NCI-H187 treated with DMSO at 0.1 percent for 48 hours (cell line): ENCODE data around the gene OR4B1.
"Not testable (repeated sequence)": the region's sequence is repeated elsewhere in the genome, so short reads cannot be mapped to it uniquely, and the experiment has no call there.

Experiments used
- DNase-seq: peaks from one replicate; lab custom pipeline; 2025; lab: John Stamatoyannopoulos, UW

Gene OR4B1, protein sequence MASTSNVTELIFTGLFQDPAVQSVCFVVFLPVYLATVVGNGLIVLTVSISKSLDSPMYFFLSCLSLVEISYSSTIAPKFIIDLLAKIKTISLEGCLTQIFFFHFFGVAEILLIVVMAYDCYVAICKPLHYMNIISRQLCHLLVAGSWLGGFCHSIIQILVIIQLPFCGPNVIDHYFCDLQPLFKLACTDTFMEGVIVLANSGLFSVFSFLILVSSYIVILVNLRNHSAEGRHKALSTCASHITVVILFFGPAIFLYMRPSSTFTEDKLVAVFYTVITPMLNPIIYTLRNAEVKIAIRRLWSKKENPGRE

DNA sequence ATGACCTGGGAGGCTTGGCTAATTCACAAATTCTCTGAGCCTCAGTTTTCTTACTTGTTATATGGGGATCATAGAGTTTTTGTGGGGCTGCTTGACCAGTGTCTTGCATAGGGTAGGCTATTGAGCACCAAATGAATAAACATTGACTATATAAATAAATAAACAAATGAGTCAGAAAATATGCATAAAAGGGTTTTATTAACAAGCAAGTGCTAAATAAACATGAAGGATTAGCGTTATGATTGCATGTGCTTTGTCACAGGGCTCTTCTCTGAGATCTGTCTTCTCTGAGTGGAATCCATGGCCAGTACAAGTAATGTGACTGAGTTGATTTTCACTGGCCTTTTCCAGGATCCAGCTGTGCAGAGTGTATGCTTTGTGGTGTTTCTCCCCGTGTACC, at the start of gene OR4B1:
Gene OR4B1 (plus strand): TSS at position 301 of the 400 bp plus-strand sequence. CDS start 0 bp downstream, at position 301.
- DNase-seq = no peak

DNA sequence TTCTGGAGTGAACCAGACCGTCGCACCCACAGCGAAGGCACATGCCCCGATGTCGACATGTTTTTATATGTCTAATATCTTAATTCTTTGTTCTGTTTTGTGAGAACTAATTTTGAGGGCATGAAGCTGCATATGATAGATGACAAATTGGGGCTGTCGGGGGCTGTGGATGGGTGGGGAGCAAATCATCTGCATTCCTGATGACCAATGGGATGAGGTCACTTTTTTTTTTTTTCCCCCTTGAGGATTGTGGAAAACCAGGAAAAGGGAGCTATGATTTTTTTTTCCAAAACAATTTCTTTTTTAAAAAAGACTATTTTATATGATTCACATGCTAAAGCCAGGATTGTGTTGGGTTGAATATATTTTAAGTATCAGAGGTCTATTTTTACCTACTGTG, 49.2 kb upstream of the OR4B1 start:
- DNase-seq = no peak

DNA sequence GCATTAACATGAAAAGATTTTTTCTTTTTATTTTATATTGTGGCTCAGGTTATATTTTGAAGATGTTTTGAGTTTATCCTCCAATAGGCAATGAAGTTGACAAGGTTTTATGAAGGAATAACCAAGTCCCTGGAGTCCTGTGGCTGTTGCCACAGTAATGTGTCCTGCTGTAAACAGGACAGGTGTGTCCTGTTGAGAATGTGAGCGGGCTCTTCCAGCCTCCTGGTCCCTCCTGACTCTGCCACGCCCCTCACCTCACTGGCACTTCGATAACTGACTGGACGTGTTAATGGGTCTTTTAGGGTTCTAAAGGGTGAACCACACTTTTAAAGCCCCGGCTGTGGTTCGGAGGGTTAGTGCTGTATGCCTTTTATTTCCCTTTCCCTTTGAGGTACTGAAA, 47.8 kb upstream of the OR4B1 start:
- no peak for DNase-seq

DNA sequence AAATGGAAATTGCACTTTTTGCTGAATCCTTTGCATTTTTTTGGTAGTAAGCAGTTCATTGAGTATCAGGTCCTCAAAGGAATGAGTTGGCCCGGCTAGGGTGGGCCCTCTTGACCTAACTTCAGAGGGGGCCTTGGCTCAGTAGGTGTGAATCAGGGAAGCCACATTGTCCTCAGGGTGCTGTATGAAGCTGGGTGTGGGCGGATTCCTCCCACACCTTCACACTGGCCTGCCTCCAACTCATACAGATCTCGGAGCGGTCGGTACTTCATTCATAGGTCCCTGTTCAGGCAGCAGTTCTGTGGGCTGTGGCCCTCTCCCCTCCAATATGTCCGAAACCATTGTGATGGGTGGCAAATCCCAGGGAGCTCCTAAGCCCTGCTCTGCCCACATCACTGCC, 47.4 kb upstream of the OR4B1 start:
- DNase-seq = no peak

DNA sequence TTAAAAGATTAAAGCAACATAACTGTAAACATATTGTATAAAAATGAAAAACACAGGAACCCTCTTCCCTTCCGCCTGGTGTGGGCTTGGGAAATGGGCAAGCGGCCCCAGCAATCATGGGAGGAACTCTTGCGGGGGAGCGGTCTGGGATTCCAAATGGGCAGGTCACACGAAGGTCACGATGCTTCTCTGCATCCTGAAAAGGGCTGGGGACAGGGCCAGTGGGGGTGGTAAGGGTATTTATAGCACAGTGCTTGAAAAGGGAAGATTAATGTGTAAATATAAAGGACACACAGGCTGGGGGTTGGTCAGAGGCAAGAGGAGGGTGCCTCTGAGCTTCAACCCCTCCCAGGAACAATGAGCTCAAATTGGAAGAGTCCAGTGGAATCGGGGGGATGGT, 46.9 kb upstream of the OR4B1 start:
- DNase-seq = no peak

DNA sequence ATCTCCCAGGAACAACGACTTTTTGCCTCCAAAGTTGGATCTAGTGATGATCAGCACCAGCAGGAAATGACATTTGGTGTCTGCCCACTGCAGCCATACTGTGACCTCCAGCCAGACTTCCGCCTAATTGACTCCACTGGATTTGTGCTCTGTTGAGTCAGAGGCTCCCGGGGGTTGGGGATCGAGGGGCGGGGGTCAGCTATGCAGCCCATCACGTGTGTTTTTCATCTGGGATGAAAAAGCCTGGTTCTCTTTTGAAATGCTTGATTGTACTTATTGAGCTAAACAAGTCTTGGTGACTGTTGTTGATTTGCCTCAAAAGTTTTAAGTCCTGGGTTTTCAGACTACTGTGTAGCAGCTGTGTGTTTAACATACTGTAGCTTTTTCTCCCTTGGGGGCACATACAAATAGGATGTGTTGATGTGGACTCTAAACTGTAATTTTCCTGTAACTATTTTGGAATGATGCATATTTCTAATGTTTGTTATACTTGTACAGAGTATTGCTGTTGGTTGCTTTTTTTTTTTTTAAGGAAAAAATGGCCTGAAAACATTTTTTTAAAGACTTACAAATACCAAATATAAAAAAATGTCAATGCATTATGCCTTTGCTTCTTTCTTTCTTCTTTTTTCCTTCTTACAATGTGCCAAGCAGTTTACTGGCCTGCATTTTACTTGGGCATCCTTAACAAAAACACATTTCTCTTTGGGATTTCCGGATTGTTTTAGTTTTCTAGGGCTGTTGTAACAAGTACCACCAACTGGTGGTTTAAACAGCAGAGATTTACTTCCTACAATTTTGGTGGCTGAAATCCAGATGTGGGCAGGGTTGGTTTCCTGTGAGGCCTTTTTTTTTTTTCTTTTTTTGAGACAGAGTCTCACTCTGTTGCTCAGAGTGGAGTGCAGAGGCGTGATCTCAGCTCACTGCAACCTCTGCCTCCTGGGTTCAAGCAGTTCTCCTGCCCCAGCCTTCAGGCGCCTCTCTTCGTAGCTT, 46.1 kb upstream of the OR4B1 start:
- DNase-seq = no peak

DNA sequence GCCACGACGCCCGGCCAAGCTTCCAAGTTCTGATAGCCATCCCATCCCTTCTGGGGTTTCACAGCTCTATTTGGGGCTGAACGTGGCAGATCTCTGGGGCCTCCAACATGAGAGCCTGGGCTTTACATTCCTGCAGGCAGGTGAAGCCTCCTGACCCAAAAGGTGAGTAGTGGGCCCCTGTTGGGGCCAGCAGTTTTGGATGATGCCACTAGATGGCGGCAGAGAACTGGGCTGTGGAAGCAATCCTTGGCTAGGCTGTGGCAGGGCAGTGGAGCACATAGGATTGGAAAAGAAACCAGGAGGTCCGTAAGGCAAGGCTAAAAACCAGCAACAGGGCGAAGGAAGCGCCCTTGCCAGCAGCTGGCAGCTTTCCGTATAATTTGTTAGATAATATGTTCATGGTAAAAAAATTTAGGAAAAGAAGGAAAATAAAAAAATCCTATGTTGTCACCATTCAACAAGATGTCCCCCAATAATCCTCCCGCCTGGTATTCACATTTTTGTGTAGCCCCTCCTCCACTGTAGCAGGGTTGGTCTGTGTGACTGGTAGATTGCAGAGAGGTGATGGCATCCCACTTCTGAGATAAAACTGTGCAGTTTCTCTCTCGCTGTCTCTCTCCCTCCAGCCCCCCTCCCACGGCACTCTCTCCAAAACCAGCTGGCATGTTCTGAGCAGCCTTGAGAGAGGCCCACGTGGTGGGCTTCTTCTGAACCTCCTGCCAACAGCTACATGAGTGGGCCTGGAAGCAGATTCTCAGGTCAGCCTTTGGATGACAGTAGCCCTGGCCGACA, 43.6 kb upstream of the OR4B1 start:
- no peak for DNase-seq

DNA sequence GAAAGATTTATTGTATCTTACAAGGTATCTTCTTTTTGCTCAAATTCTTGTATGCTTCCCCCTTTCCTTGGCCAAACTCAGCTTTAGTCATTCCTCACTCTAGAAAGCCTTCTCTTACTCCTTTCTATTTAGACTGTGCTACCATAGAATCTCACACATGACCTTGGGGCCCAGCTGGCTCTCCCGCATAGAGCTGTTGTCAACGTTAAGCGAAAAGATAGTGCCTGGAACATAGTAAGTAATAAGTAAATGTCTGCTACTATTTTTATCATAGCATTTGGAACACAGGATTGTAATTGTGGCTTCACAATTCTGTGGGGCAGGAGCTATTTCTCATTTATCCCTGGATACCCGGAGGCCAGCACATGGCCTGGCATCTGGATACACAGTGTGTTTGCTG, 38.9 kb upstream of the OR4B1 start:
- DNase-seq = no peak

DNA sequence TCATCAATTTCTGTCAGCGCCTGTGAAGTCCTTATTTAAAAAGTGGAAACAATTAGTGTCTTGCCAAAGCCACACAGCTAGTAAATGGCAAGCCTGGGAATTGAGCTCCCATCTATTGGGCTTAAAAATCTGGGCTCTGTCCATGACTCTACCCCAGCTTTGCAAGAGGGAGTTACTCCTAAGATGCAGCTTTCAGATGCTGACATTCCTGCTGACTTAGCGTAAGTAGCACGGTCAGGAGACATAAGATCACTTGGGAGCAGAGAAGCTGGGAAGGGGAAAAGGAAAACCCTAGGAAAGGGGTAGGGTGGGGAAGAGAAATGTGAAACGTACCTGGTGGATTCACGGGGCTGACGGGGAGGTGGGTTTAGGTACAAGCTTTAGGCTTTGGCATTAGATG, 36.0 kb upstream of the OR4B1 start:
- DNase-seq = no peak

DNA sequence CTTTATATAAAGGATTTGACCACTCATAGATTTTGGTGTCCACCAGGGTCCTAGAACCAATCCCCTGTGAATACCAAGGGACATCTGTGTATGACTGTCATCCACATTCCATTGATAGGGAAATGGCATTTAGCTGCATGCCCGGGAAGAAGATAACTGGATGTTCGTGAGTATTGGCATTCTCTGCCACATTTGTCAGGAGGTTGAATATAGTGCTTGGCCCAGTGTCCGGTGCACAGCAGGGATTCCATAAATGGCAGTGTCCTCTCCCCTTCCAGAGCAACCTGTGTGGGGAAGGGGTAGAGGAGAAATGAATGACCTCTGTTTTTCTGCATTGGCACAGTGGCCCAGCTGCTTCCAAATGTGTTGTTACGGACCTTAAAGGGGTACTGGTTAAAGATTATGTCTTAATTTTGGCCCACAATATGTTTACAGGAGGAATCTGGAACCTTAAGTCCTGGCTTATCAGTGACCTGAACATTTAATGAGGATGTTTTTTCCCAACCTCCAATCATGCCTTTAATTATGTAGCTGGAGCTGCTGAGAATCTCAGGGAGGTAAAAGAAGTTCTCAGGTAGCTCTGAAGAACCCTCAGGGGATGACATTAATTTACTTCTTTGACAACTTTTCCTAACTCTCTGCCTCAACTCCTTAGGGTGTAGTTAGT, 33.6 kb upstream of the OR4B1 start:
- DNase-seq = no peak

DNA sequence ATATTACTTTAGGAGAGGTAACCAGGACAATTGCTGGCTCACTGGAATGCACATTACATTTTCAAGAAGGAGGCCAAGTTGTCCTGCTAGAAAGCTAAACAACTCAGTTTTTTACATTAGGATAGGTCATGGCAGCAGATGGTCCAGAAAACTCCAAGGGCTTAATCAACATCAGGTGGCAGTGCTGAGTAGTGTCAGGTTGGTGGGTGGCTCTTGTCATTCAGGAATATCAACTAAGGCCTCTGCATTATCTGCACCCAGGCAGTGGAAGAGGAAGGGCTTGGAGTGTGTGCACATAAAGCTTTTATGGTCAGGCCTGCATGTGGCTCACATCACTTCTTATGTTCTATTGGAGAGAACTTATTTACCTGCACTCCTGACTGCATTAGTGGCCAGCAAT, 32.2 kb upstream of the OR4B1 start:
- DNase-seq = no peak

DNA sequence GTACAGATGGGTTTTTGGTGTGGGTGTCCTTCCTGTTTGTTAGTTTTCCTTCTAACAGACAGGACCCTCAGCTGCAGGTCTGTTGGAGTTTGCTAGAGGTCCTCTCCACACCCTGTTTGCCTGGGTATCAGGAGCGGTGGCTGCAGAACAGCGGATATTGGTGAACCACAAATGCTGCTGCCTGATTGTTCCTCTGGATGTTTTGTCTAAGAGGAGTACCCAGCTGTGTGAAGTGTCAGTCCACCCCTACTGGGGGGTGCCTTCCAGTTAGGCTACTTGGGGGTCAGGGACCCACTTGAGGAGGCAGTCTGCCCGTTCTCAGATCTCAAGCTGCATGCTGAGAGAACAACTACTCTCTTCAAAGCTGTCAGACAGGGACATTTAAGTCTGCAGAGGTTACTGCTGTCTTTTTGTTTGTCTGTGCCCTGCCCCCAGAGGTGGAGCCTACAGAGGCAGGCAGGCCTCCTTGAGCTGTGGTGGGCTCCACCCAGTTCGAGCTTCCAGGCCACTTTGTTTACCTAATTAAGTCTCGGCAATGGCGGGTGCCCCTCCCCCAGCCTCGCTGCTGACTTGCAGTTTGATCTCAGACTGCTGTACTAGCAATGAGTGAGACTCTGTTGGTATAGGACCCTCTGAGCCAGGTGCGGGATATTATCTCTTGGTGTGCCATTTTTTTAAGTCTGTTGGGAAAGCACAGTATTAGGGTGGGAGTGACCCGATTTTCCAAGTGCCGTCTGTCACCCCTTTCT, 25.5 kb upstream of the OR4B1 start:
- not testable (repeated sequence) for DNase-seq

DNA sequence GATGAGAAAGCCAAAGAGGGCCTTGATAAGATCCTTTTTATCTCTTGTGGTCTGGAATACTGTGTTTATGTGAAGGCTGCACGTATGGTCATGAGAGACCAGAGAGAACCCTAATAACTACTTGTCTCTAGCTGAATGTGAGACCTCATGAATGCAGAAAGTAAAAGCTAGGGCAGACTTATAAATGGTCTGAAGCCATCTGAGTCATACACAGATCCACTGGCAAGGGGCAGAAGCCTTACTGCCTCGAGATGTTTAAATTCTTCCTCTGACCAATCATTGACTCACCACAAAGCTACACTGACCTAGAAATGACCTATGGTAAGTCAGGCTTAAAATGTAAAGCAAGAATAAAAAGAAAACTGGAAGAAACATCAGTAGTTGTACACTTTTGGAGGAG, 22.7 kb upstream of the OR4B1 start:
- DNase-seq = no peak

DNA sequence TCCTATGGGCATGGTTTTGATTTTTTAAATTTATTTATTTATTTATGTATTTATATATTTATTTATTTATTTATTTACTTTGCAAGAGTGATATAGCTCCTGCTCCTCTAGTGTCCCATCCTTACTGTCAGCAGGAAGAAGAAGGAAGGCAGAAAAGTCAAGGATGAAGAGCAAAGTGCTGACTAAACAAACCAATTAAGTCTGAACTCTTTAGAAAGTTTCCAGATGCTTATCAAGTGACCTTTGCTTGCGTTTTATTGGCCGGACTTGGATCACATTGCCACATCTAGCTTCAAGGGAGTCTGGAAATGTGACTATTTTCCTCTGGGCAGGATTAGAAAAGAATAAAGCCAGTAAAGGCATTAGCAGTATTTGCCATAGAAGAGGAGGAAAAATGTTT, 8.7 kb upstream of the OR4B1 start:
- no peak for DNase-seq

DNA sequence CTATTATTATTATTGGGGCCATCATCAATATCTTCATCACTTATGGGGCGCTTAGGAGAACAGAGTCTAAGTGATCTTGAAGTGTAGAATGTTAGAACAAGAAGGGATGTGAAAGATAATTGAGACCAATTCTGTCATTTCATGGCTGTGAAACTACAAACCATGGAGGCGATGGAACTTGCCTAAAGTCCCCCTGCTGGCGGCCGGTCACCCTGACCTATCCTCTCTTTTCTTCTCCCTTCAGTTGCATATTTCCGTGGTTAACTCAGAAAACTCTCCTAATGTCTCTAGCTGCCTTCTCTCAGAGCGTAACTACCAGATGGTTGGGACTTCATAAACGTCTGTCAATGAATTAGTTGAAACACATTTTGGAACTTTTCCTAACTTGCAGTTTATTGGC, 6.6 kb upstream of the OR4B1 start:
- no peak for DNase-seq

DNA sequence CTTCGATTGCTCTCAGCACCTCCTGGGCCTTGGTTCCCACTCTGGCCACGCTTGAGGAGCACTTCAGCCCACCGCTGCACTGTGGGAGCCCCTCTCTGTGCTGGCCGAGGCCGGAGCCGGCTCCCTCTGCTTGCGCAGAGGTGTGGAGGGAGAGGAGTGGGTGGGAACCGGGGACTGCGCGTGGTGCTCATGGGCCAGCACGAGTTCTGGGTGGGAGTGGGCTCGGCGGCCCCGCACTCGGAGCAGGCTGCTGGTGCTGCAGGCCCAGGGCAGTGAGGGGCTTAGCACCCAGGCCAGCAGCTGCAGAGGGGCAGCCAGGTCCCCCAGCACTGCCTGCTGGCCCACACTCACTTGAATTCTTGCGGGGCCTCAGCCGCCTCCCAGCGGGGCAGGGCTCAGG, 12.2 kb downstream of the OR4B1 start:
- no peak for DNase-seq

DNA sequence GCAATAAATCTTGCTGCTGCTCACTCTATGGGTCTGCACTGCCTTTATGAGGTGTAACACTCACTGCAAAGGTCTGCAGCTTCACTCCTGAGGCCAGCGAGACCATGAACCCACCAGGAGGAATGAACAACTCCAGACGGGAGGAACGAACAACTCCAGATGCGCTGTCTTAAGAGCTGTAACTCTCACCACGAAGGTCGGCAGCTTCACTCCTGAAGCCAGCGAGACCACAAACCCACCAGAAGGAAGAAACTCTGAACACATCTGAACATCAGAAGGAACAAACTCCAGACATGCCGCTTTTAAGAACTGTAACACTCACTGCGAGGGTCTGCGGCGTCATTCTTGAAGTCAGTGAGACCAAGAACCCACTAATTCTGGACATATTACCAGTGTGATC, 13.4 kb downstream of the OR4B1 start:
- not testable (repeated sequence) for DNase-seq

DNA sequence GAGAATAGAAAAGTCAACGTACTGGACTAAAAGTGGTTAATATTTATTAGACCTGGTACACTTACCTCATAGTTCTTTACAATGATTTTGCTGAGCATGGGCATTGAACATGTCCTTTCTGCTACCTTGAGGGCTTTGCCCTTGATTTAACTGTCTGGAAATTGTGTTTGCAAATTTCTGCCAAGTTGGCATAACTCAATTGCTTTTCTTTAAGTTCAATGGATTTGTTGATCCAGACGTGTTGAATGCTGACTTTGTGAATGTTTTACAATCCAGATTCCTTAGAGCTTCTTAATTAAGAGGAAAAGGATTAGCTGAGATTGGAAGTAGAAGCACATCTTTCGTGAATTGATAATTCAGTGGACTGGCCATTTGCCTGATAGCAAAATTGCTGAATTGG, 21.1 kb downstream of the OR4B1 start:
- DNase-seq = no peak

DNA sequence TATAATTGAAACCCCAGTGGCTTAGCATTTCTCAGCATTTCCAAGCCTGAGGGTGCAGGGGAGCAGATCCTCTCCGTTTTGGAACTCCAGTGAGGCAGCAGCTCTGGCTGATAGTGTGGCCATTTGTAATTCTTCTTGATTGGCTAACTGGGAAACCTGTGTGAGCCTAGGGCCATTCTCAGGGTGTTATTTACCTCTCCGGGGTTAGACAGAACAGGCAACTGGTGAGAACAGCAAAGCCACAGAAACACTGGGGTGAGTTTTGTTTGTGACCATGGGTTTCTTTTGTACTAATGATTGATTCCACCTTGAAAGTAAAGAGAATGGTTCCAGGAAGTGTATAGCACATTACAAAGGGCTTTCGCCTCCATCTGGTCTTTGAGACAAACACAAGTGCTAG, 25.9 kb downstream of the OR4B1 start:
- no peak for DNase-seq

DNA sequence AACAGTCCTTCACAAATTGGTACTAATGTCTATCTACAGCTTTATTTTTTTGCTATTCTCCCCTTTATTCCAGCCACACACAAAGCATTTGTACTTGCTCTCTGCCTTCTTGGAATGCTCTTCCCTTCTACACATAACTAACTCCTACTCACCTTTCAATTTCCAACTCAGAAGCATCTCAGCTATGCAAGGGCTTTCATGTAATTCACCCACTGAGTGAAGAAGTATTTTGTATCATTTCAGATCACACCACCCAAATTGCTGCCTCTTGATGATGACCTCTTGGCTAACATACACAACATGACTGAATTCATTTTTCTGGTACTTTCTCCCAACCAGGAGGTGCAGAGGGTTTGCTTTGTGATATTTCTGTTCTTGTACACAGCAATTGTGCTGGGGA, 28.2 kb downstream of the OR4B1 start, which contains the start of gene OR4X2:
Gene OR4X2 (plus strand): TSS at position 301 of the 400 bp plus-strand sequence. CDS start 0 bp downstream, at position 301.
- DNase-seq = no peak

DNA sequence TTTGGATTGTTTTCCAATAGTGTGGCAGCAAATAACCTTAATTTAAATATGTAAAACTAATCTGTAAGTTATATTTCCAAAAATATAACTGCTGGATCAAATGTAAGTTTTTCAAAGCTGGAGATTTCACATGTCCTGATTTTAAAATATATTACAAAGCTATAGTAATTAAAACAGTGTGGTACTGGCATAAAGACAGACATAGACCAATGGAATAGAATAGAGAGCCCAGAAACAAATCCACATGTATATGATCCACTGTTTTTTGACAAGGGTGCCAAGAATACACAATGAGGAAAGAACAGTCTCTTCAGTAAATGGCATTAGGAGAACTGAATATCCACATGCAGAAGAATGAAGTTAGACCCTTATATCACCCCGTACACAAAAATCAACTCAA, 32.3 kb downstream of the OR4B1 start:
- no peak for DNase-seq
